SK-N-SH treated with all-trans-retinoic acid at 6 μM for 48 hours (cell line): ENCODE results near the gene KRT7.

ENCODE experiments used
- ATAC-seq: fragments of 200-7000 bp; cut with Tn5 transposase; 3 replicates; pipeline ENCODE4 v1.9.1; 2020; ENCODE audit warnings: mild to moderate bottlenecking, moderate library complexity
- ARNTL ChIP-seq: fragments of 450-650 bp; formaldehyde crosslinking; IDR thresholded peaks from 2 replicates; pipeline ENCODE4 v1.5.0; 2020; ENCODE audit warnings: low read depth, mild to moderate bottlenecking, moderate library complexity, borderline replicate concordance
- BACH2 ChIP-seq: fragments of 250-450 bp; sonication (Bioruptor Pico); IDR thresholded peaks from 2 replicates; pipeline ENCODE4 v1.9.0; 2021; ENCODE audit warnings: mild to moderate bottlenecking, borderline replicate concordance
- CREB5 ChIP-seq: fragments of 250-450 bp; sonication (Bioruptor Pico); IDR thresholded peaks from 2 replicates; pipeline ENCODE4 v1.5.1; 2020; ENCODE audit warnings: low read depth, mild to moderate bottlenecking, moderate library complexity
- CSDC2 ChIP-seq: fragments of 250-450 bp; sonication (Bioruptor Pico); IDR thresholded peaks from 2 replicates; pipeline ENCODE4 v1.5.0; 2020; ENCODE audit warnings: mild to moderate bottlenecking, moderate library complexity
- CSRNP3 ChIP-seq: fragments of 250-450 bp; sonication (Bioruptor Pico); IDR thresholded peaks from 2 replicates; pipeline ENCODE4 v1.5.1; 2021; ENCODE audit warnings: mild to moderate bottlenecking, moderate library complexity
- ESRRG ChIP-seq: fragments of 250-450 bp; sonication (Bioruptor Pico); IDR thresholded peaks from 2 replicates; pipeline ENCODE4 v1.6.1; 2021; ENCODE audit warnings: mild to moderate bottlenecking
- ISL1 ChIP-seq: fragments of 250-450 bp; sonication (Bioruptor Pico); IDR thresholded peaks from 2 replicates; pipeline ENCODE4 v2.1.2; 2022; ENCODE audit warnings: mild to moderate bottlenecking, moderate library complexity
- OSR1 ChIP-seq: fragments of 250-450 bp; sonication (Bioruptor Pico); IDR thresholded peaks from 2 replicates; pipeline ENCODE4 v1.8.0; 2022; ENCODE audit warnings: moderate library complexity, mild to moderate bottlenecking, inconsistent platforms
- POU6F1 ChIP-seq: fragments of 250-450 bp; sonication (Bioruptor Pico); IDR thresholded peaks from 2 replicates; pipeline ENCODE4 v1.8.0; 2021; ENCODE audit warnings: low read depth, mild to moderate bottlenecking, moderate library complexity, borderline replicate concordance
- PPARA ChIP-seq: fragments of 250-450 bp; sonication (Bioruptor Pico); IDR thresholded peaks from 2 replicates; pipeline ENCODE4 v1.5.0; 2020; ENCODE audit warnings: mild to moderate bottlenecking, borderline replicate concordance
- RARB ChIP-seq: fragments of 250-450 bp; sonication (Bioruptor Pico); IDR thresholded peaks from 2 replicates; pipeline ENCODE4 v1.8.0; 2021; ENCODE audit warnings: mild to moderate bottlenecking, moderate library complexity
- SNAI2 ChIP-seq: fragments of 250-450 bp; sonication (Bioruptor Pico); IDR thresholded peaks from 2 replicates; pipeline ENCODE4 v1.5.0; 2020; ENCODE audit warnings: mild to moderate bottlenecking, moderate library complexity
- TCF4 ChIP-seq: fragments of 250-450 bp; sonication (Bioruptor Pico); IDR thresholded peaks from 2 replicates; pipeline ENCODE4 v1.8.0; 2021; ENCODE audit warnings: mild to moderate bottlenecking, moderate library complexity, borderline replicate concordance
- TOX ChIP-seq: fragments of 250-450 bp; sonication (Bioruptor Pico); IDR thresholded peaks from 2 replicates; pipeline ENCODE4 v1.8.0; 2021; ENCODE audit warnings: mild to moderate bottlenecking, moderate library complexity, borderline replicate concordance
- TSHZ2 ChIP-seq: fragments of 250-450 bp; sonication (Bioruptor Pico); IDR thresholded peaks from 2 replicates; pipeline ENCODE4 v1.5.0; 2020; ENCODE audit warnings: mild to moderate bottlenecking, moderate library complexity
- ZC3H10 ChIP-seq: fragments of 250-450 bp; sonication (Bioruptor Pico); IDR thresholded peaks from 2 replicates; pipeline ENCODE4 v1.5.1; 2021; ENCODE audit warnings: mild to moderate bottlenecking, moderate library complexity
- ZFP3 ChIP-seq: fragments of 250-450 bp; sonication (Bioruptor Pico); IDR thresholded peaks from 2 replicates; pipeline ENCODE4 v1.5.0; 2020; ENCODE audit warnings: mild to moderate bottlenecking, moderate library complexity
- ZFP30 ChIP-seq: fragments of 450-650 bp; formaldehyde crosslinking; IDR thresholded peaks from 2 replicates; pipeline ENCODE4 v1.5.0; 2022; ENCODE audit warnings: mild to moderate bottlenecking, moderate library complexity
- ZNF565 ChIP-seq: fragments of 450-650 bp; formaldehyde crosslinking; conservative IDR thresholded peaks from 2 replicates; pipeline ENCODE4 v1.5.0; 2020; ENCODE audit warnings: low read depth, mild to moderate bottlenecking, moderate library complexity
- ZNF8 ChIP-seq: fragments of 450-650 bp; formaldehyde crosslinking; IDR thresholded peaks from 2 replicates; pipeline ENCODE4 v1.5.0; 2020; ENCODE audit warnings: mild to moderate bottlenecking, moderate library complexity

Gene KRT7

GRCh38 chr12:52245962-52246569 is 13.0 kb downstream of the KRT7 start:
- no peak for TF ChIP-seq CSDC2 (CRISPR knock-in tag)
- no peak for TF ChIP-seq ZFP3 (CRISPR knock-in tag)
- TF ChIP-seq CREB5 (CRISPR knock-in tag), result no peak
- no peak for TF ChIP-seq ZNF8 (CRISPR knock-in tag)
- no peak for TF ChIP-seq CSRNP3
- no peak for ATAC-seq

- ATAC-seq, result no peak
- TF ChIP-seq ARNTL, result no peak
- no peak for TF ChIP-seq ZNF8 (CRISPR knock-in tag)
- no peak for TF ChIP-seq ZNF565 (CRISPR knock-in tag)
- no peak for TF ChIP-seq ZFP3 (CRISPR knock-in tag)
- no peak for TF ChIP-seq TCF4
- no peak for TF ChIP-seq POU6F1 (CRISPR knock-in tag)
- TF ChIP-seq SNAI2 (CRISPR knock-in tag), result no peak
- no peak for TF ChIP-seq ISL1
- no peak for TF ChIP-seq CREB5 (CRISPR knock-in tag)
- no peak for TF ChIP-seq BACH2
- TF ChIP-seq OSR1 (CRISPR knock-in tag), result no peak
- no peak for TF ChIP-seq ESRRG
- TF ChIP-seq TSHZ2 (CRISPR knock-in tag), result no peak
- no peak for TF ChIP-seq TOX (CRISPR knock-in tag)
- no peak for TF ChIP-seq ZC3H10 (CRISPR knock-in tag)
- TF ChIP-seq PPARA (CRISPR knock-in tag), result no peak
- no peak for TF ChIP-seq ZFP30 (CRISPR knock-in tag)
- TF ChIP-seq RARB (CRISPR knock-in tag), result no peak
Observed at GRCh38 chr12:52246720-52247621, 13.9 kb downstream of the KRT7 start.
